Osteoblast (primary cell): ENCODE measurements around the gene MBD4. TPM values are rescaled to one million over a fixed set of nuclear protein-coding genes. Genes with fewer than 3 reads are reported as not detected.
"Not testable (repeated sequence)": the region's sequence is repeated elsewhere in the genome, so short reads cannot be mapped to it uniquely, and the experiment has no call there.

Experiments used
- DNase-seq: peaks from one replicate; pipeline ENCODE4 v3.0.0; 2011; ENCODE audit warnings: low spot score, mixed read lengths; ENCODE audit not compliant: insufficient read length; ENCODE audit errors: missing footprints
- H2AFZ ChIP-seq: 2 replicates; pipeline ENCODE4 v1.6.0; 2011; ENCODE audit warnings: mild to moderate bottlenecking, low read length
- H3K27ac ChIP-seq: 2 replicates; pipeline ENCODE4 v1.5.1; 2011; ENCODE audit warnings: mild to moderate bottlenecking, low read depth, low read length, moderate library complexity
- H3K27me3 ChIP-seq: 2 replicates; pipeline ENCODE4 v1.6.0; 2012; ENCODE audit warnings: mild to moderate bottlenecking, control low read depth, inconsistent platforms, low read length, moderate library complexity; ENCODE audit not compliant: insufficient read depth
- H3K36me3 ChIP-seq: 2 replicates; pipeline ENCODE4 v1.5.1; 2011; ENCODE audit warnings: mild to moderate bottlenecking, low read length, control low read depth, moderate library complexity; ENCODE audit not compliant: insufficient read depth
- H3K4me1 ChIP-seq: 2 replicates; pipeline ENCODE4 v1.5.1; 2011; ENCODE audit warnings: mild to moderate bottlenecking, low read length, control low read depth, moderate library complexity; ENCODE audit not compliant: insufficient read depth
- H3K4me2 ChIP-seq: 2 replicates; pipeline ENCODE4 v1.6.0; 2011; ENCODE audit warnings: mild to moderate bottlenecking, low read length; ENCODE audit not compliant: insufficient read depth
- H3K4me3 ChIP-seq: fragments of 200-600 bp; sonication (generic); 3 replicates; pipeline ENCODE4 v1.5.1; 2012; ENCODE audit warnings: mild to moderate bottlenecking, low read length, inconsistent platforms; ENCODE audit not compliant: insufficient read depth
- H3K79me2 ChIP-seq: 2 replicates; pipeline ENCODE4 v1.6.0; 2012; ENCODE audit warnings: mild to moderate bottlenecking, low read length, control low read depth, inconsistent platforms; ENCODE audit not compliant: insufficient read depth
- H3K9me3 ChIP-seq: 2 replicates; pipeline ENCODE4 v1.5.1; 2011; ENCODE audit warnings: low read depth, low read length, control low read depth
- H4K20me1 ChIP-seq: 2 replicates; pipeline ENCODE4 v1.6.0; 2012; ENCODE audit warnings: mild to moderate bottlenecking, low read length, control low read depth; ENCODE audit not compliant: insufficient read depth
- CTCF ChIP-seq: IDR thresholded peaks from 2 replicates; pipeline ENCODE4 v1.5.1; 2011; ENCODE audit warnings: mild to moderate bottlenecking, low read depth, low read length, moderate library complexity; ENCODE audit errors: extremely low read depth
- total RNA-seq: library from RNA; depleted of rRNA; stranded (reverse); fragments of >200 nt; gene quantifications from 2 replicates; pipeline ENCODE4 v1.2.3, GENCODE V29; 2012

MBD4 gene
- total RNA-seq, 1 donor: 41.3 TPM

GRCh38 chr3:129413687-129414506 is 25.9 kb downstream of the MBD4 start:
- no peaks in the 10 kb centered on the region for H3K36me3 ChIP-seq
- TF ChIP-seq CTCF: no peak
- H3K4me3 ChIP-seq: no peak overlapping the region
- peaks cover 15% of the 10 kb centered on the region for H3K4me1 ChIP-seq
- H3K27ac ChIP-seq: peak overlapping the region; percentile 64
- H3K27me3 ChIP-seq: no peaks in the 10 kb centered on the region
- no peaks in the 10 kb centered on the region for H3K9me3 ChIP-seq
- H3K79me2 ChIP-seq: no peaks in the 10 kb centered on the region
- H2AFZ ChIP-seq: no peak overlapping the region
- H3K4me2 ChIP-seq: peak overlapping the region; percentile 16
- H4K20me1 ChIP-seq: no peaks in the 10 kb centered on the region
- peak; percentile 93 for DNase-seq

GRCh38 chr3:129413238-129413637 is 26.5 kb downstream of the MBD4 start:
- H2AFZ ChIP-seq, H3K27me3 ChIP-seq, H3K4me3 ChIP-seq, H3K36me3 ChIP-seq, H4K20me1 ChIP-seq, H3K79me2 ChIP-seq, DNase-seq, H3K9me3 ChIP-seq: not testable (repeated sequence)
- Histone ChIP-seq H3K4me1 (peaks cover 15% of the 10 kb centered on the region), H3K4me2 (peak overlapping the region; percentile 16), H3K27ac (peak overlapping the region; percentile 64)

GRCh38 chr3:129412542-129413198 is 27.1 kb downstream of the MBD4 start:
- H3K27ac ChIP-seq: no peak overlapping the region
- H2AFZ ChIP-seq: no peak overlapping the region
- H3K4me1 ChIP-seq: peaks cover 15% of the 10 kb centered on the region
- H3K4me3 ChIP-seq: no peak overlapping the region
- H3K4me2 ChIP-seq: no peak overlapping the region
- TF ChIP-seq CTCF: no peak
- no peaks in the 10 kb centered on the region for H3K79me2 ChIP-seq
- H3K36me3 ChIP-seq: no peaks in the 10 kb centered on the region
- H3K9me3 ChIP-seq: no peaks in the 10 kb centered on the region
- DNase-seq: no peak
- H3K27me3 ChIP-seq: no peaks in the 10 kb centered on the region
- no peaks in the 10 kb centered on the region for H4K20me1 ChIP-seq

- Histone ChIP-seq H3K27me3 (no peaks in the 10 kb centered on the region), H3K79me2 (no peaks in the 10 kb centered on the region), H2AFZ (no peak overlapping the region), H3K4me1 (peaks cover 15% of the 10 kb centered on the region), H4K20me1 (no peaks in the 10 kb centered on the region), H3K4me2 (no peak overlapping the region), H3K9me3 (no peaks in the 10 kb centered on the region), H3K27ac (no peak overlapping the region), H3K4me3 (no peak overlapping the region), H3K36me3 (no peaks in the 10 kb centered on the region)
- no peak for TF ChIP-seq CTCF
- no peak for DNase-seq
Measured at GRCh38 chr3:129410971-129411370, 28.8 kb downstream of the MBD4 start.
